GM12891 (cell line): ENCODE measurements around the gene WBP1.

ENCODE experiments used
- PAX5 ChIP-seq: IDR thresholded peaks from 2 replicates; pipeline ENCODE4 v1.6.1; 2011; ENCODE audit warnings: low read length, moderate library complexity, mild to moderate bottlenecking; ENCODE audit not compliant: insufficient read depth, severe bottlenecking
- POLR2A ChIP-seq: IDR thresholded peaks from 2 replicates; pipeline ENCODE4 v1.6.1; 2011; ENCODE audit warnings: low read depth, low read length, control low read depth
- POLR2AphosphoS5 ChIP-seq: IDR thresholded peaks from 2 replicates; pipeline ENCODE4 v1.6.1; 2011; ENCODE audit warnings: low read depth, low read length, control low read depth
- SPI1 ChIP-seq: IDR thresholded peaks from 2 replicates; pipeline ENCODE4 v1.6.1; 2011; ENCODE audit warnings: low read depth, low read length, control low read depth

DNA sequence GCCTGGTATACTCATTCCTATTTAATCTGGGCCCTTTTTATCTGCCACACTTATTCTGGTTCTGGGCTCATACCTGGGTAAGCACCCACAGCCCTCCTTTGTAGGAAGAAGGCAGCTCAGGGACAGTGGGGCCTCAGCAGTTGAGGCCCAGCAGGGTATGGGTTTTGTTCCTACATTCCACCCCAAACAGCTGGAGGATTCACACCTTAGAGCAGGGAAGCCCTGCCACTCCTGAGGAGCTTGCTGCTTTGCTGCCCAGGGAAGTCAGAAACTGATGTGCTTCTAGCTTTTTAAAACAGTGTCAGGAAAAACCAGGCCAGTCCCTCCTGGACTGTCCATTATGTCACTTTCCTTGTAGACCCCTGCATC is 42.3 kb downstream of the WBP1 start:
- no peak for TF ChIP-seq PAX5
- no peak for TF ChIP-seq POLR2A
- no peak for TF ChIP-seq SPI1
- no peak for TF ChIP-seq POLR2AphosphoS5
